GM12874 (cell line): ENCODE results near the gene TTPAL.

Source experiments
- CTCF ChIP-seq: IDR thresholded peaks from 2 replicates; pipeline ENCODE4 v1.5.1; 2011; ENCODE audit warnings: low read depth, mild to moderate bottlenecking, control low read depth, low read length, moderate library complexity; ENCODE audit not compliant: insufficient read depth

The TTPAL gene

GRCh38 chr20:44435630-44436335 lies 39.9 kb upstream of the TTPAL start:
- TF ChIP-seq CTCF, result no peak

DNA sequence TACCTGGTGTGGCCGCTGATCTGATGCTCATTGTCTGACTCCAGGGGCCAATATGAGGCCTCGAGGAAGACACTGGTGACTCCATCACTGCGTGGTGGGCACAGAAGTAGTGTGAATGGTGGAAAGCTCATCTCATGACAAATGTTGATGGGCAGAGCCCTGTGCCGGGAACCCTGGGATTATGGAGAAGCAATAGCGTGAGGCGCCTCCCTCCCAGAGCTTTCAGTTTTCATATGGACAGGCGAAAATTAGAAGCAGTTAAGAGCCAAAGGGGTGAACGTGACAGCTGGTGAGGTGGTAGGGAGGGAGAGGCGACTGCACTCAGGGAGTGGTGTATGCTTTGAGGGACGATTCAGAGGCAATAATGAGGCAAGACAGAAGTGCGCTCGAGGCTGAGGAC lies 39.3 kb upstream of the TTPAL start:
- TF ChIP-seq CTCF, result no peak

GRCh38 chr20:44437497-44437896 lies 38.2 kb upstream of the TTPAL start:
- TF ChIP-seq CTCF, result no peak

GRCh38 chr20:44438782-44439181 lies 36.9 kb upstream of the TTPAL start:
- TF ChIP-seq CTCF, result no peak

GRCh38 chr20:44439318-44439717 lies 36.4 kb upstream of the TTPAL start:
- no peak for TF ChIP-seq CTCF

DNA sequence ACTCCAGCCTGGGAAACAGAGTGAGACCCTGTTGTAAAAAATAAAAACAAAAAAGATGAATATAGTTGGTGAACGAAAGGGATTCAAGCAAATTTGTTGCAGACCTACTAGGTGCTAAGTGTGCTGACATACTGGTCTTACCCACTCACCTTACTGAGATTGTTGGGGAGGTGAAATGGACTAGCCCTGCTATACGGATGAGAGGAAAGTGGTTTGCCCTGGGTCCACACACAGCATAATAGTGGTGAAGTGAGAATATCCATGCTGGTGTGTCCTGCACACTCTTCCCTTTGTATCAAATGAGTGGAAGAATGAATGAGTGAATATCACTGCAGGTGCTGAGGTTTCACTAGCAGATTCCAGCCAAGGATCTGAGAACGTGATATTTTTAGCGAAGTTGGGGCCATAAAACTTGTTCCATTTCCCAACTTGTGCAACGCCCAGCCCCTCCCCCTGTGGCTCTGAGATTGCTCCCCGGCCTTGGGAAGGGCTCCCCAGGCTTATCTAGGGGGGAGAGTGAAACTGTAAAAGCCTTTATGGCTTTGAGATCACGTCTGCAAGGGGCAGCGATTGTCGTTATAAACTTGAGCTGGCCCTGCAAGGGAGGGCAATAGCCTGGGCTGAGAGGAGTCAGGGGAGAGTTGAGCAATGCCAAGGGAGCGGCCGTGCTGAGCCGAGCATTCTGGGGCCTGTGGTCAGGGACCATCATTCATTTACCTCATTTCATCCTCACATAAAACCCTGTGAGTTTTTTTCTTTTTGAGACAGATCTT lies 33.2 kb upstream of the TTPAL start:
- TF ChIP-seq CTCF, result no peak

- TF ChIP-seq CTCF, result no peak
Measured at GRCh38 chr20:44445742-44446710, 29.6 kb upstream of the TTPAL start.
